ENCODE results near the gene KCNH1.

DNA sequence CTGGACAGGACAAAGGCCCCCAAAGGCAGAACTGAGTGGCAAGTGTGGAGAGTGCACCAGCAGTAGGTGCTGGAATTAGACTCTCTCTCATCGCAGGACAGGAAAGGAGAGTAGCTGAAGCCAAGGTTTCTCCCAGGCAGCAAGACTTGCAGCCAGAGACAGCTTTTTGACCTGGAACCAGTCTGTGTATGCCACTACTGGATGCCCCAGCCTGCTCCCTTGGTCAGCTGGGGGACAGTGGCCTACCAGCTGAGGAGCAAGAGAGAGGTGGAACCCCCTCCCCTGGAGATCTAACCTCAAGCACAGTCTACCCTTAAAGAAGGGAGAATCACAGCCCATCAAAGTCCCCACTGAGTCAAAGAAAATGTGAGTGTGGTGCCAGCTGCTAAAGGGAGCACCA, 375.7 kb downstream of the KCNH1 start:
- TF ChIP-seq, protein P1, sequence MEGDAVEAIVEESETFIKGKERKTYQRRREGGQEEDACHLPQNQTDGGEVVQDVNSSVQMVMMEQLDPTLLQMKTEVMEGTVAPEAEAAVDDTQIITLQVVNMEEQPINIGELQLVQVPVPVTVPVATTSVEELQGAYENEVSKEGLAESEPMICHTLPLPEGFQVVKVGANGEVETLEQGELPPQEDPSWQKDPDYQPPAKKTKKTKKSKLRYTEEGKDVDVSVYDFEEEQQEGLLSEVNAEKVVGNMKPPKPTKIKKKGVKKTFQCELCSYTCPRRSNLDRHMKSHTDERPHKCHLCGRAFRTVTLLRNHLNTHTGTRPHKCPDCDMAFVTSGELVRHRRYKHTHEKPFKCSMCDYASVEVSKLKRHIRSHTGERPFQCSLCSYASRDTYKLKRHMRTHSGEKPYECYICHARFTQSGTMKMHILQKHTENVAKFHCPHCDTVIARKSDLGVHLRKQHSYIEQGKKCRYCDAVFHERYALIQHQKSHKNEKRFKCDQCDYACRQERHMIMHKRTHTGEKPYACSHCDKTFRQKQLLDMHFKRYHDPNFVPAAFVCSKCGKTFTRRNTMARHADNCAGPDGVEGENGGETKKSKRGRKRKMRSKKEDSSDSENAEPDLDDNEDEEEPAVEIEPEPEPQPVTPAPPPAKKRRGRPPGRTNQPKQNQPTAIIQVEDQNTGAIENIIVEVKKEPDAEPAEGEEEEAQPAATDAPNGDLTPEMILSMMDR (IDR thresholded peaks at IDR 0.05; ENCODE audit: low read depth, low read length, missing input control), result no peak
- TF ChIP-seq, protein P2, sequence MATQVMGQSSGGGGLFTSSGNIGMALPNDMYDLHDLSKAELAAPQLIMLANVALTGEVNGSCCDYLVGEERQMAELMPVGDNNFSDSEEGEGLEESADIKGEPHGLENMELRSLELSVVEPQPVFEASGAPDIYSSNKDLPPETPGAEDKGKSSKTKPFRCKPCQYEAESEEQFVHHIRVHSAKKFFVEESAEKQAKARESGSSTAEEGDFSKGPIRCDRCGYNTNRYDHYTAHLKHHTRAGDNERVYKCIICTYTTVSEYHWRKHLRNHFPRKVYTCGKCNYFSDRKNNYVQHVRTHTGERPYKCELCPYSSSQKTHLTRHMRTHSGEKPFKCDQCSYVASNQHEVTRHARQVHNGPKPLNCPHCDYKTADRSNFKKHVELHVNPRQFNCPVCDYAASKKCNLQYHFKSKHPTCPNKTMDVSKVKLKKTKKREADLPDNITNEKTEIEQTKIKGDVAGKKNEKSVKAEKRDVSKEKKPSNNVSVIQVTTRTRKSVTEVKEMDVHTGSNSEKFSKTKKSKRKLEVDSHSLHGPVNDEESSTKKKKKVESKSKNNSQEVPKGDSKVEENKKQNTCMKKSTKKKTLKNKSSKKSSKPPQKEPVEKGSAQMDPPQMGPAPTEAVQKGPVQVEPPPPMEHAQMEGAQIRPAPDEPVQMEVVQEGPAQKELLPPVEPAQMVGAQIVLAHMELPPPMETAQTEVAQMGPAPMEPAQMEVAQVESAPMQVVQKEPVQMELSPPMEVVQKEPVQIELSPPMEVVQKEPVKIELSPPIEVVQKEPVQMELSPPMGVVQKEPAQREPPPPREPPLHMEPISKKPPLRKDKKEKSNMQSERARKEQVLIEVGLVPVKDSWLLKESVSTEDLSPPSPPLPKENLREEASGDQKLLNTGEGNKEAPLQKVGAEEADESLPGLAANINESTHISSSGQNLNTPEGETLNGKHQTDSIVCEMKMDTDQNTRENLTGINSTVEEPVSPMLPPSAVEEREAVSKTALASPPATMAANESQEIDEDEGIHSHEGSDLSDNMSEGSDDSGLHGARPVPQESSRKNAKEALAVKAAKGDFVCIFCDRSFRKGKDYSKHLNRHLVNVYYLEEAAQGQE (IDR thresholded peaks at IDR 0.05), result no peak
- TF ChIP-seq TAF1 (conservative IDR thresholded peaks at IDR 0.05) (no peak), YY1 (IDR thresholded peaks at IDR 0.05) (no peak), ZBTB33 (IDR thresholded peaks at IDR 0.05) (no peak), FOXA1 (IDR thresholded peaks at IDR 0.05) (no peak), RAD21 (IDR thresholded peaks at IDR 0.05) (no peak), NR2F2 (IDR thresholded peaks at IDR 0.05) (no peak), SP1 (IDR thresholded peaks at IDR 0.05) (no peak), GABPA (IDR thresholded peaks at IDR 0.05 in 1 of 2, conservative IDR thresholded peaks at IDR 0.05 in 1 of 2) (no peak)
- TF ChIP-seq, protein P3, sequence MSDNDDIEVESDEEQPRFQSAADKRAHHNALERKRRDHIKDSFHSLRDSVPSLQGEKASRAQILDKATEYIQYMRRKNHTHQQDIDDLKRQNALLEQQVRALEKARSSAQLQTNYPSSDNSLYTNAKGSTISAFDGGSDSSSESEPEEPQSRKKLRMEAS (IDR thresholded peaks at IDR 0.05), result no peak
- TF ChIP-seq, protein P4, sequence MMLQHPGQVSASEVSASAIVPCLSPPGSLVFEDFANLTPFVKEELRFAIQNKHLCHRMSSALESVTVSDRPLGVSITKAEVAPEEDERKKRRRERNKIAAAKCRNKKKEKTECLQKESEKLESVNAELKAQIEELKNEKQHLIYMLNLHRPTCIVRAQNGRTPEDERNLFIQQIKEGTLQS (IDR thresholded peaks at IDR 0.05), result no peak
